Superior temporal gyrus (tissue), 1 donor: ENCODE results near the gene MTCH1.

Source experiments
- DNase-seq: peaks from one replicate; pipeline ENCODE4 v3.0.0-alpha.2; 2016; ENCODE audit errors: extremely low spot score

The MTCH1 gene

DNA sequence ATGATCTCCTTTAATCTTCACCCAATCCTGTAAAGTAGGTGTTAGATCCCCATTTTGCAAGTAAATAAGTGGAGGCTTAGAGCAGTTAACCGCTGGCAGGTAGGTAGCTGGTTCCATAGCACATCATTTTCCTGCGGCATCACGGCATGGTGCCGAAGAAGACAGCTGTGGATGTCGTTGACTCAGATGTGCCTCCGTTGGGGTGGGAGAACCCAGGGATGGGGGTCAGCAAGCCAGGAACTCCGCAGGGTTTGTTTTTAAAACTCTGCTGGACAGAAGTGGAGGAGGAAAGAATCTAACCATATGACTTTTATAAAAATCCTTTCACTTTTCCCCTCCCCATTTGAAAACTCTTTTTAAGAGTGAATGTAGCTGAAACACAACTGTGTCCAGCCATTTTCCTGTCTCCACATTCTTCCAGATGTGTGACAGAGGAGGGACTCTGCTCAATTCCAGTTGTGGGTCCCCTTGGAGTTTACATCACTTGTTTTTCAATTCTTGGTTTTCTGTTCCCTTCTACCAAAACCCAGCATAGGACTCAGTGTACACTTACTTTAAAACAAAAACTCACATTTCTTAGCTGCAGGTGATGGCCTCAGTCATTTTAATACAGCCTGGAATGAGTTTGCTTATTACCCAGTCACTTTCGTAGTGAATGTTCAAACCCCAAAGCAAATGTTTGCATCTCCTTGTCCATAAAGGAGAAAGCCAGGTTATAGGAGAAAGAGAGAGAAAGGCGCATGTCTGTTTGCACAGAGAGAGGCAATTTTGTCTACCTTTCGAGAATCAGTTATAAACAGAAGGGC, 59.1 kb downstream of the MTCH1 start:
- DNase-seq, result no peak

DNA sequence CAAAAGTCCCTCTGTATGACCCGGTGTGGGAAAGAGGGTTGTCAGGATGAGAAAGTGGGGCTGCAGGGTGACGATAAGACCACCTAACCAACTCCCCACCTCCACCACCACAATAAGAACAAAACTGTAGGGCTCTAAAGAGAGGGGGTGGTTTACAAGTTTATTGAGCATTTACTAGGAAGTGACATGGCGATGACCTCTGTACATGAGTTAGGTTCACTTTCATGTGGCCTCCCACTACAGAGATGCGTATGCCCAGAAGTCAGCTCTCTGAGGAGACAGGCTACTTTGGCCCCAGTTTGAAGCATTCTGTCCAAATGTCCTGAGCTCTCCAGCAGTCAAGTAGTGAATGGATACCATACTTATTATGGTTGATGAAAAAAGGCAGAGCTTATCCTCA, 60.2 kb downstream of the MTCH1 start:
- no peak for DNase-seq

DNA sequence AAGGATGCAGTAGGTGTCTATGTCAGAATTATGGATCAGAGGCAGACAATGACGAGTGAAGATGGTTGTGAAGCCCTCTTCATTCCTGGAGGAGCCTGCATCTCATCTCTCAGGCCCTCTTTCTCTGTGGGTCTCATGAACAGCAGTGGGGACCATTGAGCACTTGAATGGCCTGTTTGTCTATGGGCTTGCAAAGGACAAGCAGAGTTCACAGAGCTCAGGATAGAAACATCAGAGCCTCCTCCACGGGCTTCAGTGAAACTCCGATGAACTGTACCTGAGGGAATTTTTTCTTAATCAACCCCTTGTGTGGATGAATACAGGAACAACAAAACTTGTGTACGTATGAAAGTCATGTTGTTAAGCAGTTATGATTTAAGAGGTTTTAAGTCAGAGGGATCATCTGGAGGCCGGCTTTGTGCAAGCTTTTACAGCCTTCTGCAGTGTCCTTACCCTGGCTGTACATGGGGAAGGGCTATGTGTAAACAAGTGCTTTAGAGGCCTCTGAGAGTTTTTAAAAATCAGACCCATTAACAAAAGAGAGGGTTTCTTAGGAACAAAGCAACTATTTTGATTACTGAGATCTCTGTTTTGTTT, 61.1 kb downstream of the MTCH1 start:
- DNase-seq, result peak; percentile 34

DNA sequence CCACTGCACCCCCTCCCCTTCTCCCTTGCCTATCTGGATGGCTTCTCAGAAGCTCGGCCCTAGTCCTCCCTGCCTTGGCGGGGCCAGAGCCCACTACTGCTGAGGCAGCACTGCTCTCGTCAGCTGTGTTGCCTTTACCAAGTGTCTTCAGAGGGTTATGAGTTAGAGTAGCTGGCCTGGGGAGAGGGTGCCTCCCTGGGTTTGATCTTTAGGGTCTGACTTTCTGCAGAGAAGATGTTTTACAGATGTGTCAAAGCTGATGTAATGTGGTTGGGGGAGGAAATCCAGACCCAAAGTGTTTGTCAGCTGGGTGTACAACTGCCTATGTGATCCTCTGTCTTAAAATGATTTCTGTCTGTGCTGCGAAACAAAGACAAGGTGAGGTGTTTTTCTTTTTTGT, 61.9 kb downstream of the MTCH1 start:
- no peak for DNase-seq

DNA sequence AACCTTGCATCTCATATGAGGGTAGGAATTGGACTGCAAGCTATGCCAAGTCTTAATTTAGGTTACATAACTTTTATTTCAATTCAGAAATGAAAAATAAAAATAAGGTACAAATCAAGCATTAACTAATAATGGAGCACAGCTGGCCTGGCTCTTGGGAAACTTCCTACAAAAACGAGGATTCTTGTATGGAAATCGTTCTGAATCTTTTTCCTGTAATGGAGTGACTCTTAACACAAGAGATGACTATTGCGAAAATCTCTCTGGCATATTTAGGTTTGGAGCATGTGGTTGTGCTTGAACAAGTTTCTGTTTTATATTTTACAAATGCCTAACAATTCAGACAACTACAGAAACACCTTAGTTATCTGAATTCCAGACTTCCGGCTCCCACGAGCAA, 65.5 kb downstream of the MTCH1 start:
- no peak for DNase-seq

DNA sequence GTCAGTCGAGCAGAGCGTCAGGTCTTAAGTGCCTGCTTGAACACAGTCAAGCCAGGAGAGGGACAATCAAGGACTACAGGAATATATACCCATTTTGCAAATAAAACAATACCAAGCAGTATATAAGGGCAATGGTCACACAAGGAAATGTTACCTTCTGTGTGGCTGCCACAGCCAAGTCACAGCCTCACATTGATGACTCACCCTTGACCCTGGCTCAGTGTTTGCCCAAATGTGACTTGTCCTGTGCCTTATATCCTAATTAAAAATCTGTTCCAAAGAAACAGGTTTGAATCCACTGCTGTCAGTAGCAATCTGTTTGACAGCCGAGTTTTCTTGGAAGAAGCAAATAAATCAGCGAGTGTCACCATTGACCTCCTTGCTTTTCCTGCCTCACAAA, 65.9 kb downstream of the MTCH1 start:
- no peak for DNase-seq
